ENCODE results near the gene APOL2. TPM values are rescaled to one million over a fixed set of nuclear protein-coding genes. Genes with fewer than 3 reads are reported as not detected.
"Not testable (repeated sequence)": the region's sequence is repeated elsewhere in the genome, so short reads cannot be mapped to it uniquely, and the experiment has no call there.

The APOL2 gene
- total RNA-seq, 1 donor from 2014 or later = 26.5 TPM

GRCh38 chr22:36244522-36245391 is 5.4 kb upstream of the APOL2 start:
- no peak for DNase-seq (ENCODE audit: low spot score)

GRCh38 chr22:36243986-36244385 is 4.7 kb upstream of the APOL2 start:
- no peak for DNase-seq (ENCODE audit: low spot score)

DNA sequence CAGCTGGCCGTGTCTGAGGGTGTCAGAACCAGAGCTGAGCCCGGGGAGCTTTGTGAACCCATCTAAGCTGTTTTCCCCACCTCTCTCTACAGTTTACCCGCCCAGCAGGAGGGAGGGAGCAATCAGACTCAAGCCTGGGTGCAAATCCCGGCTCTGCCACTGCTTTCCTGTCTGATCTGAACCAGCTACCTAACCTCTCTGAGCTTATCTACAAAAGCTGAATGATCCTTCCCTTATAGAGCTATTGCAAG is 252 bp downstream of the APOL2 start:
- DNase-seq (ENCODE audit: low spot score) = no peak

DNA sequence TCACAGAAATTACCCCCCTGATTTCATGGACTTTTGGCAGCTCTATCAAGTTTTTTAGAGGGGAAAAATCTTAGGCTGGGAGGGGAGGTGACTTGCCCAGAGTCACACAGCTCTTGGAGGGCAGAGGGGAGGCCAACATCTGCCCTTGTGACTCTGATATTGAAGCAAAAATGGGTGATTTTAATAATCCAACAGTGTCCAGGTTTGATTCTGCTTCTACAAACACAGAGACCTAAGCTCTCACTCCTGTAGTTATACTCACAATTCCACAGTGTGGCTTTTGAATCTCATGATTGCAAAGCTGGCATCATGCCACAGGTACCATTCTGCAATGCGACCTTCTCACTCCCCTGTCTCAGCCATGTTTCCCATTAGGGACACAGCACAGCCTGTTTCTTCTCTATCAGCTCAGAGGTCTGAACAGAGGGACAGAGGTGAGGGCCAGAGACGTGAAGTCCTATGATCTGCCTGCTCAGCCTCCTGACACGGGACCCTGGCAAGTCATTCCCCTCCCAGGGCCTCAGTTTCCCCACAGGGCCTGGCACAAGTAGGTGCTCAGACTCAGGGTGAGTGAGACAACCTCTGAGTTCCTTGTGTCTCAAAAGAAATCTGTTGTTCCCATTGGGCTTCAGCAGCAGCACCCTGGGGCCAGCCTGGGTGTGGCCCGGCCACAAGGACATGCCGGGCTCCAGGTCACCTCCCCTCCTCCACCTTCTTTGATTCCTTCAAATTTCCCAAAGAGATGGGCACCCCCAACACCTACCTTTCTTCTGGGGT is 766 bp downstream of the APOL2 start:
- peak; percentile 35 for DNase-seq (ENCODE audit: low spot score)

GRCh38 chr22:36237462-36238372 is 1.6 kb downstream of the APOL2 start:
- no peak for DNase-seq (ENCODE audit: low spot score)

DNA sequence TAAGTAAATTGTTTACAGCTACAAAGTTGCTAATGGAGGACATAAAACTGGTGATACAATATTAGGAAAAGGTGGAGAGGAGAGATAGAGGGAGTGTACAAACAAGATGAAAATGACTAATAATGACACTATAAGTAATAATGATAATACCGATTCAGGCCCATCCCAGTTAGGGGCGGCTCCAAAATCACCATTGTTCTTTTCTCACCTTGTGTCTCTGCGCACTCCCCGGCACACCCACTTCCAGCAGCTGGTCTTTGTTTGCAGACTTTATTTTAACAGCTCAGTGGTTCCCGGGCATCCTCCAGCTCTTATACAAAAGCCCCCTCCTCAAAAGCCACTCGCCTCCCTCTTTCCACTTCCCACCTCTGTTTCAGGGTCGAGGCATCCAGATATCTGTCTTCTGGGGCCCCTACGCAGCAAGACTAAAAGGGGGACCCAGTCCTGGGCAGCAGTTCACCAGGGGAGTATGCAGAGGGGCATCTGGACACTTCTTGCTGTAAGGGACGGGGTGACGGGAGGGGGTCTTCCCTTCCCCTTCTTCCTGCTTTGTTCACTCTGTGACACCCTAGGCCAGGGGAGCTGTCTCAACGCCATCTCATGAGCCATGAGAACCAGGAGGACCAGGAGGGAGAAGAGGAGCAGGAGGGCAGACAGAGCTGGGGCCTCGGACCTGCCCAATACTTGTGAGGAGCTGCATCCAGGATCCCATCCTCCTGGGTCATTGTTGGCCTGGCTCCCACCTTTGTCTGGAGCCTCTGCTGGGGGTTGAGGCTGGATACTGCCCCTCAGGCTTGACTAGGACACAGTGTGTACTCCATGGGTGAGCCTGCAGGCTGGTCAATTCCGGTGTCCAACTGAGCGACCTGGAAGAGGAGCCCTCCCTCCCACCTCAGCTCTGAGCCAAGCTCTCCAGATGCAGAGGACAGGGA is 2.7 kb downstream of the APOL2 start:
- no peak for DNase-seq (ENCODE audit: low spot score)

- DNase-seq (ENCODE audit: low spot score) = no peak
These were observed 3.7 kb downstream of the APOL2 start for GRCh38 chr22:36235585-36235984.

DNA sequence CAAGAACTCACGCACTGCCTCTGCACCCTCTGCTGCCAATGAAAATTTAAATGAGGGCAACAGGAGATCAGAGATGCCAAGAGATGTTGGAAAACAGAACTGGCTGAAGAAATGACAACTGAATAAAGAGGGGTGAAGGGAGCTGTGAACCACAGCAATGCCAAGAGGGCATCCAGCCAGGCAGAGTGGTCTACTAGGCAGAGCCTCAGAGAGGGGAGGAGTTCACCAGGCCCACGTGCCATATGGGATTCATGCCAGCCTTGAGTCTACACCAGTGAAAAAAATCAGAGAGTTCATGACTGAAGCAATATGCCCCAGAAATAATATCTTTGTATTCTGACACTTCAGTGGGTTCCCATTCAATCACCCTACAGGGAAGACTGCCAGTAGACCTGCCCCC is 4.4 kb downstream of the APOL2 start:
- no peak for DNase-seq (ENCODE audit: low spot score)

GRCh38 chr22:36234213-36234612 is 5.1 kb downstream of the APOL2 start:
- no peak for DNase-seq (ENCODE audit: low spot score)

- no peak for DNase-seq (ENCODE audit: low spot score)
These were observed 5.5 kb downstream of the APOL2 start for GRCh38 chr22:36233796-36234195.

GRCh38 chr22:36232715-36233401 is 6.5 kb downstream of the APOL2 start:
- no peak for DNase-seq (ENCODE audit: low spot score)

DNA sequence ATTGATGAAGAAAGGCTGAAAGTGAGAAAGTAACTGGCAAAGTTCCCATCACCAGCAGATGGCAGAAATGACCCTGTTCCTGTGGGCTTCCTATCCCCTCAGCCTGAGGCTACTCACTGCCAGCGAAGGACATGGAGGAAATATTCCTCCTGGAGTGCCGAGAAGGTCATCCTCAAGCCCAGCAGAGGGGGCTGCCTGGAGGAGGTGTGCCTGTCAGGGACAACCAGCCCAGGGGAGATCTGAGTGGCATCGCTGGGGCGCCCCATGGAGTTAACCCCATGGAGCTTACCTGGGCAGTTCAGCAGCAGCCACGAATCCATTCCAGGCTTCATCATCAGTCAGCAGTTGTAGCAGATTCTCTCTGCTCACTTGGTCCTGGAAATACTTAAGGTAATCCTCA is 8.3 kb downstream of the APOL2 start:
- DNase-seq (ENCODE audit: low spot score) = not testable (repeated sequence)

DNA sequence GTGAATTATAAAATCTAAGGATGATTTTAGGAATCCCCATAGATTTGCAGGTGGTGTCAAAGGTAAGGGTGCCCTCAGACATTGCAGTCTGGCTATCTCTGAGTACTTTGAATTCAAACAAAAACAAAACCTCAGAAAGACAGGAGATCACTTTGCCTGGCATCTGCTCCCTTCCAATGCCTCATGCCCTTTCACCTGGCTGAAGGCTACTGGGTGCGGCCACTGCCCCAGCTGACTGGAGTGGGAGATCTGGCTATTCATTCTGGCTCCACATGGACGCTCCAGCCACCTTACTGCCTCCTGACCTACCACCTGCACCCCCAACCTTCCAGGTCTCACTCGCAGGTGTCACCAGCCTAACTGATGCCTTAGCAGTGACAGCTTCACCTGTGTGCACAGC is 9.7 kb downstream of the APOL2 start:
- DNase-seq (ENCODE audit: low spot score) = not testable (repeated sequence)

- DNase-seq (ENCODE audit: low spot score) = no peak
These were observed 10.4 kb downstream of the APOL2 start for GRCh38 chr22:36228944-36229343.

DNA sequence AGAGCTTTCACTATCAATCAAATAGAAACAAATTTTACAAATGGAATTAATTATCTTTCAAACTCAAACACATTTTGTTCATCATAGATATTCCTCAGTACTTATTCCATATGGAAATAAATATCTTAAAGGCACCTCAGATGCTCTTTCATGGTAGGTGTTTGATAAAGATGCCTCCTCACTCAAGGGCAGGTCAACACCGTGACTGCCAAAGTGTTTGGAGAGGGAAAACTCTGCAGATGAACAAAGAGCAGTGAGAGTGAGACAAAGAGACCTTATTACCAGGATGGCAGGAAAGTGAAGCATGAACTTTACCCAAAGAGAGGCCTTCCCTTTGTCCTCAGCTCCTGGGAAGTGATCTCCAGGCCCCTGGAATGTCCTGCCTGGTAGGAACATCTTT is 11.0 kb downstream of the APOL2 start:
- DNase-seq (ENCODE audit: low spot score) = not testable (repeated sequence)

DNA sequence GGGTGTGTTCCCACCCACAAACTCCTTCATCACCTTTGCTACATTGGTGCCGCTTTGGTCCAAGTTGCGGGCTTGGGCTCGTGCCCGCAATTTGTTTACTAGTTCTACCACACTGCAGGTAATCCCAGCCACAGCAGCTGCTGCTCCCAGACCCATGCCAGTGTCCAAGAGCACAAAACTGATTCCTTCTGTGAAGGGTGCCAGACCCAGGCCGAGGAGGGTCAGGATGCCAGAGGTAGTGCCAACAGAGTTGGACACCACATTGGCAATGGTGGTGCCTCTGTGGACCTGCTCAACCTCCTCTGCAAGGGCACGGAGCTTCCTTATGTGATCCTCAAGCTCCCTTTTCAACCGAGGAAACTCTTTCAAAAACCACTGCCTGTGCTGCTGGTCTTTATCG is 11.5 kb downstream of the APOL2 start:
- DNase-seq (ENCODE audit: low spot score) = no peak

DNA sequence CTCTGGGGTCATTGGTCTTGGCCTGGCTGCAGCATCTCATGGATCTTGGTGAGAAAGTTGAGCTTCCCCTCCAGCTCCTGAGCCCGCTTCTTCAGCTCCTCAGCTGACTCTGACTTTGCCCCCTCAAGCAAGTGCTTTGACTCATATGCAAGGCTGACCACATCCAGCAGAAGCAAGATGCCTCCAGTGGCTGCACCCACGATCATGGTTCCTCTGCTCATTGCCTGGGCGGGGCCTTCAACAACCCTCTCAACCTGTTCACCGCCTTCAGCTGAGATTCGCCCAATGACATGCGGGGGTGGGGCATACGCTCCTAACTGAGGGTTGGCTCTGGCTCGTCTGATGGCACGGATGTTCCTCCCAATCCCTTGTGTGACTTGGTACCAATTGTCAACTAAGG is 11.9 kb downstream of the APOL2 start:
- DNase-seq (ENCODE audit: low spot score) = no peak

DNA sequence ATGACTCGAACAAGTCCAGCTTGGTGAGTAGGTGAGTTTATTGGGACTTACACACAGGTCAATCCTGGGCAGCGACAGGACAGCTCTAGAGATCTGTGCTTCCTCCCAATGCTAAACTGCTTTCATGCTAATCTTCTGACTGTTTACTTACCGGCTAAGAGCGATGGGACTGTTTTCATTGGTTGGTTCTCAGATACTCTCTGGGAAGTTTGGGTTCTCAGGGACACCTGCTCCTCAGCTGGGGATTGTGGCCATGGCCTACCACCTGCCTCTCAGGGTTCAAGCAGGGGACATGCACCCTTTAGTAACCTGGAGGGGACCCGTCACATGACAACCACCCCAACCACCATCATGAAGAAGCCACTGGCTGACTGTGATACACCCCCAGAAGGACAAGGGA is 13.1 kb downstream of the APOL2 start:
- DNase-seq (ENCODE audit: low spot score) = no peak

- DNase-seq (ENCODE audit: low spot score) = no peak
These were observed 13.9 kb downstream of the APOL2 start for GRCh38 chr22:36225333-36225922.

DNA sequence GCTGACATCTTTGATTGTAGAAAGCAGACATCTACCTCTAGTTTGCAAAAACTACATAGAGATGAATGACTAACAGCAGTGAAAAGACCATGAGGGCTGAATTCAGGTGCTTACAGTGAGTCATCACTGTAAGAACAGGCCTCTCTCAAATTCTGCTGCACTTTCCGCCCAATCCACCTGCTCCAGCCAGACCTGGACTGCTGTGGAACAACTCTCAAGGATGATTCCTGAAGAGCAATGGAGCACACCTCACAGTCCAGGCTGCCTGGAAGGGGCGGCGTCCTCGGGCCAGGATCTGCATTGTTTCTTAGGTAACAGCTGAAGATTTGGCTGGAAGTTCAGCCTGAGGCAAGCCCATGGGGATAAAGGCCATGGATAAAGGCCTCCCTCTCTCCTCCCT is 15.1 kb downstream of the APOL2 start:
- no peak for DNase-seq (ENCODE audit: low spot score)
